Left renal cortex interstitium (tissue), 4 donors: Measurements from ENCODE around the gene NFIA. TPM values are rescaled to one million over a fixed set of nuclear protein-coding genes. Genes with fewer than 3 reads are reported as not detected.
"Not testable (repeated sequence)": the region's sequence is repeated elsewhere in the genome, so short reads cannot be mapped to it uniquely, and the experiment has no call there.

Source experiments
- DNase-seq, 4 donors: peaks; one replicate each; pipeline ENCODE4 v3.0.0-alpha.2; 2013; ENCODE audit warnings: low read depth in 4 of 4, low spot score in 2 of 4, missing footprints in 1 of 4
- polyA plus RNA-seq, 4 donors: library from polyadenylated mRNA; unstranded; fragments of 120-200 nt; gene quantifications; one replicate each; pipeline ENCODE4 v1.2.1, GENCODE V29; 2013; ENCODE audit not compliant: insufficient read length in 4 of 4

Gene NFIA
- polyA plus RNA-seq, 4 donors = 15.6 to 19.6 (median 16.0) TPM

DNA sequence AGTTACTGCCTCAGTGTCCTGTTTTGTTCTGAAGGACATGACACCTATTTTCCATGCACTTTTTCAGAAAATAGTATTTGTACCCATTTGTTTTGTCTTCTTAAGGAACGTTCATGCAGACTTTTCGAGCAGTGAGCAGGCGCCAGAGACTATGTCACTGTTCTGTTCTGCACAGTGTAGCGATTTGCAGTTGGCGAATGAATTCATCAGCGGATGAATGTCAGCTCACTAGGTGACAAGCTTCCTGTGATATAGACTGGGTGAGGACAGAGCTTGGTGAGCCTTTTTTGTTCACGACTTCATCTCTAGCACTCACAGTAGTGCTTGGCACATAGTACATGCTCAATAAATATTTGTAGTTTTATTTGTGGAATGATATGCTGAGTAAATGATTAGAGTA is 177.8 kb downstream of the NFIA start:
- DNase-seq = no peak

DNA sequence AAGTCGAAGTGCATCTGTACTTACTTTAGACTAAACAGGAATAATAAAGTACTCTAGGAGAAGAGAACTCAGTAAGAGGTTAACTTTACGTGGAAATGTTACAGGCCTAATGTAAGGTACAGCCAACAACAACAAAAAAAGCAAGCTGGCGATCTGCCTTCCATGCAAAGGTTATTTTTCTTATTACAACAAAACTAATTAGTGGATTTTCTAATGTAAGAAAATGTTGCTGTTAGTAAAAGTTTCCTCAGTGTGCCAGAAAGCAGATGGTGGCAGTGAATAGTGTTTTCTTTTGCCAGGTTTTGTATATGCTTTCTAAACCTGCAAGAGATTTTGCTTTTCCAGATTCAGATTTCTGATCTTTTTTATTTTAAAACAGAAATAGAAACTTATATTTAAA is 179.2 kb downstream of the NFIA start:
- no peak for DNase-seq

DNA sequence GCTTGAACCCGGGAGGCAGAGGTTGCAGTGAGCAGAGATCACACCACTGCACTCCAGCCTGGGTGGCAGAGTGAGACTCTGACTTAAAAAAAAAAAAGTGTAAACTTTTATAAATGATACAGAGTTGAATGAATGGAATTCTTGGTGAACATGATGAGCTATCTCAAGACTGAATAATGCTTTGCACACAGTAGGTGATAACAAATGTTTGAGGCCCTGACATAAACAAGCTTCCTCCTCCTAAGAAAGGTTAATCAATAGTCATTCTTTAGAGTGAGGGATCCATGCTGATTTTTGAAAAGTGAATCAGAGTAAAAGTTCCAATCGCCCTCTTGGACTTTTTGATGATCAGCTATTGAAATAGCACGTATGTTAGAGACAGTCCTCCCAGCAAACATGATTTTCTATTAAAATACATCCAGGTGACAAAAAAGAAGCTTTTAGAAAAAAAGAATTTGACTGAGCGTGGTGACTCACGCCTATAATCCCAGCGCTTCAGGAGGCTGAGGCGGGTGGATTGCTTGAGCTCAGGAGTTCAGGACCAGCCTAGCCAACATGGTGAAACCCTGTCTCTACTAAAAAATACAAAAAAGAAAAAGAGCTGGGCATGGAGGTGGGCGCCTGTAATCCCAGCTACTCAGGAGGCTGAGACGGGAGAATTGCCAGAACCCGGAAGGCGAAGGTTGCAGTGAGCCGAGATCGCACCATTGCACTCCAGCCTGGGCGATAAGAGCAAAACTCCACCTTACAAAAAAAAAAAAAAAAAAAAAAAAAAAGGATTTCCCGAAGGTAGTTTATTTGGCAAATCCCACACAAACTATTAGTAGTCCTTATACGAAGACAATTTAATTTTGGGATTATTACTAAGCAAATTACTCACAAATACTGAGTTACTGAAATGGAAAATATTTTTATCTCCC is 181.8 kb downstream of the NFIA start:
- DNase-seq = no peak

DNA sequence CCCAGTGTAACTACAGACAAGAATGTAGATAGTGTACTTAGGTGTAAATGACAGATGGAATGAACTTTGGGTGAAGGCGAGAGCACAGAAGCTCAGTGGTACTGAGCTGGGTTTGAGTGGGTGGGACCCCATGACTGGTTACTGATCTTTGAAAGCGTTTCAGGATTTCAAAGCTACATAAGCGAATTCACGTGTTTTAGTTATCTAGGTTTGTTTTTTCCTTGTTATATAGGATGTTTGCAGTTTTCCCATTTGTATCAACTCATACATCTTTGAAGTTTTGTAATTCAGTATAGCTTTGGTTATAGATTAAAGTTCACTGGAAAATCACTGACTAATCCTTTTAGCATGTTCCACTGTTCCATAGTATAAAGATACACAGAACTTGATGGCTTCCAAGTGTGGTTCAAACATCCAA is 182.5 kb downstream of the NFIA start:
- no peak for DNase-seq

DNA sequence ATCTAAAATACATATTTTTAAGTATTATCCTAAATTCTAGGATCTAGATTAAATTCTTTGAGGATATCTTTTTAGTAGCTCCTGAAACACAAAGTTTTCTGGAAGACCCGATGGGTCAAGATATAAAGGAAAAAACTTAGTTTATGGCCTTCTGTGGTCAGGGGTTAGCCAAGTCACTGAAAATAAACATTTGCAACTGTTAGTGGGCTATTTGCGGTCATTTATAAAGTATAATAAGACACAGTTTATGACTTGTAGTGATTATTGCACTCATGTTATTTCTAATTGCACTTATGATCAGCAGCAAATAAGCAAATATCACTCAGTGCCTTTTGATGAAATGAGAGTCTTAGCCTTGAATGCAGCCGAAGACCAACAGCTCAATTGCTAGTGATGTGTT is 183.3 kb downstream of the NFIA start:
- DNase-seq = no peak

DNA sequence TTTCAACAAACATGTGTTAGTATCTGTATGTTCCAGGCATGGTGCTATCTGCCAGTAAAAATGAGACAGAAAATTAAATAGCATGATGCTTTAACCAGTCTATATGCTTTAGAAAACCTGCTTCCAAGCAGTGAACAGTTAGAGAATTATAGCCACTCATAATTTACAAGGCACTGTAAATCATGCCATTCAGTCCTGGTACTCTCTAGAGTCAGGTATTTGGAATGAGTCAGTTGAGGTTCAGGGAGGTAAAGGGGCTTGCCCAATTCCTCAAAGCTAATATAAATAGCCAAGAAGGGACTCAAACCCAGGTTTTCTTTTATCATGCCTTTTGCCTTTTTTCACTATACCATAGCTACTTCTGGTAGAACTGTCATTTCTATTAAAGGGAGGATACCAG is 184.4 kb downstream of the NFIA start:
- DNase-seq = no peak

DNA sequence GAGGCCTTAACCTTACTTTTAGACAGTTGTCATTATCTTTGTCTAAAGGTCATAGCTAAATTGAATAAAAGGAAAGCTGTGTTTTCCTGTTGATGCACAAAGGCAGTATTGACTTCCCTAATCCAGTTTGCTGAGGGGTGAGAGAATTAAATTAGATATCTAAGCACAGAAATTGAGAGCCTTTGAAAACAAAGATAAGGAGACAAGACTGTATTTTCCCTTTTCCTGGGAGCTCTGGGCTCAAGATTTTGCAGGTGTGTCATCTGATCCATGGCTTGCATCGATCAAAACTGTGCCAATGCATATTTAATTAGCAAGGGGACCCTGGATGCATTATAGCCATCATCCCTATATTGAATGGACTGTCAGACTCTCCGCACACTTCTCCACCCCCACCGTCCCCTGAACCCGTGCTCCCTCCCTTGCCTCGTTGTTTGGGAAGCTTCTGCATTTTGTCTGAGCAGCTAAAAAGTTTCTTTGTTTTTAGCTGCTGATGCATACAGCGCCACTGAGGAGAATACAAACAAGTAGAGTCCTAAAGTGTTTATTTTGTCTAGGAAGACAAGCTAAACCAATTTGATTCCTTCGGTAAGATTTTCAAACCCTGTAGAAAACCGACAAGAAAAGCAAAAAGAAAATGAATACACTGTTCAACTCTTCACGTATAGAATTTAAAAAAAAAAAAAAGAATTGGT is 186.3 kb downstream of the NFIA start:
- no peak for DNase-seq

DNA sequence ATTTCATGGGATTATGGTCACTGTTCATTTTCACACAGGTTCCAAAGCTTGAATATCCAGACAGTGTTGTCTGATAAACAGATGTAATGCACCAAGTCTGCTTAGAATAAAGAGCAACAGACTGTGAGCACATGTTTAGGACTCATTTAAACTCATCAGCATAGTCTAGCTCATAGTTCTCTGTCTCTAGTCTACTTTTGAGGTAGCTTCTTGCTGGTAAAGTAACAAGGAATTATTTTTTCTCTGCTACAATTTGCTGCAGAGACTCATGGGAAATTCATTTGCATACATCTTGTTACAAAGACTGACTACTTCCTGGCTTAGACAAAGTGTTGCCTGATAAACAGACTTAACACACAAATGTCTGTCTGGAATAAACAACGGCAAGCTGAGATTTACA is 187.2 kb downstream of the NFIA start:
- DNase-seq = no peak

DNA sequence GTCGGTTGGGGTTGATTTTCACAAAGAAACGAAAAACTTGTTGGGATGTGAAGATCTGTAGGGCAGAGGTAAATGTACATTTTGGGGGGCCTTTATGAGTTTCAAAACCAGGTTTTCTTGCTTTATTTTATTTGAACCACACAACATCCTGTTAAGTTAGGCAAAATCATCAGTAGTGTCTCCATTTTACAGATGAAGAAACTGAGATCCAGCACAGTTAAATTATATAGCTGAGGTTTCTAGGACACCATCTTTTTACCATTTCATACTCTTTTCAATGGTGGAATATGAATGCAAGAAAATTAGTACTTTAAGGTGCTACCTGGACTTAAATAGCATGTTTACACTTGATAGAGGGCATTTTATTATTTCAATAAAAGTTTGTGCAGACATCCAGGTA is 187.7 kb downstream of the NFIA start:
- no peak for DNase-seq

DNA sequence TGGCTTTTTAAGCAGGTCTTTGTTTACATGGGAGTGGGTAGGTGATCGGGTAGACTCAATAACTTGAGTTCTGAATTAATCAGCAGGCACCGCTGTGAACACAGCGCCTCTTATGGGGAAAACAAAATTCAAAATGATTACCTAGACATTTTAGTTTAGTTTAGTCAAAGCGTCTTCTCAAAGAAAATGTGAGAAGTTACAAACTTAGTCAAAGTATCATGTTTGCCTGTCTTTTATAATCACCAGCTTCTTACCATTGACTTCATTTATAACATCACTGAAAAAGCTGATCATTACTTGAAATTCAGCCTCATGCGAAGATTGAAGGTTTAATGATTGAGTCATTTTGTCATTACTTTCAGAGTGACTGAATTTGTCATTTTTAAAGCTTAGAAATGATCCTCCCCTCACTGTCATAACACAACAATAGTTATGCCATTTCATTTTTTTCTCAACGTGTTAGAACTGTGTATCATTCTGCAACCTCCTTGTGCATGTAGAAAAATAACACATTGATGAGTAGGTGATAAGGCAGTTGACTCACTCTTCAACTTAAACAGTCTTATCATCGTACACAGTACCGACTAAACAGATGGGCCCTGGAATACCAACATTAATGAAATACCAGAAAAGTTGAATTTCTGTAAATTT is 188.5 kb downstream of the NFIA start:
- DNase-seq = no peak

DNA sequence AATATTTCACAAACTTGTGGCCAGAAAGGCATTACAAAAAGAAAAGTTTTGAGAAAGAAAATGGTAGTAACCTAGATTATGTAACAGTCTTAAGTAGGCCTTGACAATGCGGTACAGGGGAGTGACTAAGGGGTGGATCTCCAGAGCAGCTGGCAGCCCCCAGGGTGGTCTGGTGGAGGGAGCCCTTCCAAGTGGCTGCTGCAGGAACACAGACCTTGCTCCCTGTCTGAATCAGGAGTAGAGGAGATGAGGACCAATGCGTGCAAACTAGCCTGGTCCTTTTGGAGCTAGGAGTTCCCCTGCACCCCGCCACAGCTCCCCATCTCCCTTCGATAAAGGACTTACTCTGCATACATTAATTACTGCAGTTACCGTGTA is 189.0 kb downstream of the NFIA start:
- DNase-seq = no peak

DNA sequence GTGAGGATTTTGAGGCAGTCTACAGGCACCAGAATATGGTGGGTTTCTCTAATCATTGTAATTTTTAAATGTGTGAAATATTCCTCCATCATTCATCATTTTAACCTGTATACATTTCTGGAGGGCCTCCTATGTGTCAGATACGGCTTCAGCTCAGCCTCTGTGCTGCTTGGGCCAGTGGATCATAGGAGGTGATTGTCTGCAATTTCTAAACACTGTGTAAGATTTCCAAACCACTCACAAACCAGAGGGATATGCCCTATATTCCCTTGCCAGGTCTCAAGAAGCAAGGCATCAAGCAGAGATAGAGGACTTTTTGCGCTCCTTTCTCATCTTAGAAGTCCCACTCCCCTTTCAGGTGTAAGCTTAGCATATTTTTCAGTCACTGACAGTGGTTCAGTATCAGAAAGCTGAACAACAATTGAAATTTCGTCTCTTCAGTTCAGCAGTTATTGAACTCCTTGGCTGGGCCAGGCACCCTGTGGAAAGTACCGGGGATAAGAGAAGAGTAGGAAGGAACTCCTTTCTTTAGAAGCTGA is 190.9 kb downstream of the NFIA start:
- DNase-seq = no peak

DNA sequence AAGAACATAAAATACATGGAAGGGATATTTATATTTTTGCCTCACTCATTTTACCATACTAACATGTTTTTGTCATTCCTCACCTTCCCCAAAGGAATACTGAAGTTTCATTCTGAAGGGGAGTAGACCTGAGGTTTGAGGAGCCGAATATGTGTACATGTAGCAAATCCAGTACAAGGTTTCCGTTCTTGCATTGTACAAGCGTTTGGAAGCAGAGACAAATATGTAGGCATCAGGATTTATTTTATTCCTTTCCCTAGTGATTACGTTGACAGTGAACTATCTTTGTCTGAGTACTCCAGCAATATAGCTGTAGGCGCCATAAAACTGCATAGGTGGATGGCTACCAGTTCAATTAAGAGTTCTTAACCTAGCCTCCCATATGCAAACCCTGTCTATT is 191.5 kb downstream of the NFIA start:
- DNase-seq = no peak

DNA sequence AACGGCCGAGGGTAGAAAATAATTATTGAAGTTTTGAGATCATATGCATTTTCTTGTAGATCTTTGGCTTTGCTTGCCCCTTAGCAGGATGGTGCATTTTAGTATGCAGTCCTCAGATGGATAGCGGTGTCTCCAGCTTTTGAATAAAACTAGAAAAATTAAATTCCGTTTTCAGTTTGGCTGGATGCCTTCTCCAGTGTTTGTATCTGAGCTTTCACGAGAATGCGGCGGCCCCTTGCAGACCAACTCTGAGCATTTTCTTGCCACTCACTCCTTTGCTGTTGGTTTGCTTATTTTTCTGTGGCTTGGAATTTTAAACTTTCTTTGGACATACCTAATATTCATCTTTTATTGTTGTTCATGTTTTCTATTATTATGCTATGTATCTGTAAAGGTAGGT is 192.6 kb downstream of the NFIA start:
- no peak for DNase-seq

DNA sequence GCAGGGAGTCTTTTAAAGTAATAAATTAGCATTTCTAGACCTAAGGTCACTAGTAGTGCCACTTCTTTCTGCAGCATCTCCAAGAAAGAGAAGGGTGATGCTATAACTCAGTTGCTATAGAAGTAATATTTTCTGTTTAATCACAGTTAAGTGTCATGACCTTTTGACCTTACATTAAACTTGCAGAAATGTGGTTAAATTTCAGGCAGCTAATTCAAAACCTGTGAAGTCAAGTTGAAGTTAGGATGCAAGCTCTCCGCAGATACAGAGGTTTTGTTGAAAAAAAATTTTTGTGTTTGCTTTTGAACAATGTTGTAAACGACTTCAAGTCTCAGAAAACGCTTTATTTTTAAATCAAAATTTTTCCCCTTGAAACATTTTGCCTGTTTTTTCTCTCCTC is 193.9 kb downstream of the NFIA start:
- DNase-seq = no peak

DNA sequence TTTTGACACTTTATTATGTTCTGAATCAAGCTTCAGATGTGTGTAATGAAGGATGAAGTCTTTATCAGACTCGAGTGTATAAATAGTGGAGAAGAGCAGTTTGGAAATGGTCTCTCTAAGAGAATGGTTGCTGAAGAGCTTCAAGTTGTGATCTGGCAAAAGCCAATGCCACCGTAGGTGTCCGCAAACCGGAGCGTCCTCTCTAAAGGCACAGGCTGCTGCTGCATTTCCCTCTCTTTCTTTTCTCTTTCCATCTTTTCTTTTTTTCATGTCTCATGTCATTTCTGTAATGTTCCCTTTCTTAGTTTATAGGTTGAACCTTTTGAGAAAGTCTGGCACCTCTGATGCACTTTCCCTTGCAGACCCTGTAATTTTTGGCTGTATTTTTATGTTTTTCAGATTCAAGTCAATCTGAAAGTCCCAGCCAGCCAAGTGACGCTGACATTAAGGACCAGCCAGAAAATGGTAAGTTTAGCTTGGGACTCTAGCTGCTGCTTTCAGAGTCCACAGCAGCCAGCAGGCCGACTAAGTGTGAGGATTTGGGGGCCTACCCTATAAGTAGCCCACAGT is 194.8 kb downstream of the NFIA start:
- no peak for DNase-seq

DNA sequence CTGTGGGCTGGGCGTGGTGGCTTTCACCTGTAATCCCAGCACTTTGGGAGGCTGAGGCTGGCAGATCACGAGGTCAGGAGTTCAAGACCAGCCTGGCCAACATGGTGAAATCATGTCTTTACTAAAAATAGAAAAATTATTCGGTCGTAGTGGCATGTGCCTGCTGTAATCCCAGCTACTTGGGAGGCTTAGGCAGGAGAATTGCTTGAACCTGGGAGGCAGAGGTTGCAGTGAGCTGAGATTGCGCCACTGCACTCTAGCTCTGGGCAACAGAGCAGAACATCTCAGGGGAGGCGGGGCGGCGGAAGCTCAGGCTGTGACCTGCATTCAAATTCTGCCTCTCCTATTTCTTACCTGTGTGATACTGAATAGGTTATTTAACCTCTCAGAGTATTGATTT is 196.1 kb downstream of the NFIA start:
- not testable (repeated sequence) for DNase-seq

DNA sequence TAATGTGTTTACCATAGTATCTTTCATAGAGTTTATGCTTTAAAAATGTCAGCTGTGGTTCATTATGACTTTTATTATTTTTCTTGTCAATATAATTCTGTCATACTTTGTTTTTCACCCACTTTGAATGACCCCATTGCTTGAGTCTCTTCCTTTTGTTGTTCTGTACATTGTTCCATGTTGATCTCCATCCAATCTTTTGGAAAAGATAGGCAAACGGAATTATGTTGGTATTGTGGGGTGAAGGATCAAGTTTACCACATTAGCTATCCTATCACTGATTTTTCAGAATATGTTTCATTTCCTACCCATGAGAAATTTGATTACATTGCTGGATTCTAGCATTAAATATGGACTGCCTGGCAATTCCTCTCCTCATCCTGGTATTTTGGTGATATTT is 196.6 kb downstream of the NFIA start:
- no peak for DNase-seq

DNA sequence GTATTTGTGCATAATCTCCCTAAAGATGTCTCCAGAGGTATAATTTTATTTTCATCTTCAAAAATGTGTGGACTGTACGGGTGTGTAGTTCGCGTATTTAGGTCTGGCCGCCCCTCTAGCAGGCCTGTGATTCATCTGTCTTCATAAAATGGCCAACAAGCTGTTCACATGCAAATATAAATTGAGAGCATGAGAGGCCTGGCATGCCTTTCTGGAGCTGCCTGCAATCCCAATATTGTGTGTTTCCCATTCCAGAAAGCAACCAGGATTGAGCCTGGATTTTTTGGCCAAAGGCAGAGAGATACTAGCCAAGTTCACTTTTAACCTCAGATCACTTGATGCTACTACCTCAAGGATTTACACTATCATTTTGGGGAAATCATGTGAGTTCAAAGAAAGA is 197.2 kb downstream of the NFIA start:
- no peak for DNase-seq

DNA sequence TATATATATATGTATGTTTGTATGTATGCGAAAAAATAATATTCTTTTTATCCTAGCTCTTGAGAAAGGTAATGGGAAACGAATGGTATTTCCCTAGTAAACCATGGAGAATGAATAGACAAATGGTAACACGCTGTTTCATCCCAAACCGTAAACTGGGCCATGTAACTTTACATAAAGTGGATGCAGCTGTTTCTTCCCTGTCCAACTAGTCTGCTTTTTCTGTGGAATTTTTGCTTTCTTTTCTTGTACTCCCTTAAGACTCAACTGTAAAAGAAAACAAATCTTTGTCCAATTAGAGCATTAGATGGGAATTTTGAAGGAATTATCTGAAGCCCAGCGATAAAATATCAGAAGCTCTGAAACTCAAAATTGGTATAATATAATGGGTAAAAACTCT is 198.1 kb downstream of the NFIA start:
- DNase-seq = no peak

DNA sequence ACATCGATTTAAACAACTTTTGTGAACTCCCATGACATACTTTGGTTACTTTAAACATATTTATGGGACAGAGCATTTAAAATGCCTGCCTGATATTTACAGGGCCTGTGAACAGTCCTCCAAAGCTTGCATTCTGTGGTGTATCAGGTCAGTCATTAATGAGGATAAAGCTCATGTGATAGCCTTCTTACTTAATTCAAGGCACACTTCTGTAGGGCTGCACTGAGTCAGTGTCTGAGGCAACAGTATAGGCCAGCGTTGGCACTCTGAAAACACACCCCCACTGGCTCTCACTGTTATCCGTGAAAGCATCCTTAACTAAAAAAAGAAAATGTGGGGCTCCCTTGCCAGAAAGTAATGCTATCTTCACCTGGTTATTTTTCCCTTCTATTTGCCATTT is 200.0 kb downstream of the NFIA start:
- no peak for DNase-seq
